Ovary (tissue), 9 donors: Measurements from ENCODE around the gene PHAF1. TPM values are rescaled to one million over a fixed set of nuclear protein-coding genes. Genes with fewer than 3 reads are reported as not detected.

Source experiments
- DNase-seq, 5 donors: peaks; one replicate each; pipeline ENCODE4 v3.0.0-alpha.2; 2019 to 2020
- H3K27ac ChIP-seq, 2 donors: fragments of 200-600 bp; one replicate each; pipeline versions ENCODE4 v1.5.1 to v1.8.0; 2019 to 2022
- H3K27me3 ChIP-seq: fragments of 200-600 bp; one replicate; pipeline ENCODE4 v1.8.0; 2022
- H3K36me3 ChIP-seq: fragments of 200-600 bp; sonication (generic); one replicate; pipeline ENCODE4 v1.5.1; 2019
- H3K4me1 ChIP-seq: one replicate; pipeline ENCODE4 v1.8.1; 2013; ENCODE audit warnings: mild to moderate bottlenecking, moderate library complexity; ENCODE audit not compliant: insufficient read depth
- H3K4me3 ChIP-seq: fragments of 200-600 bp; sonication (generic); one replicate; pipeline ENCODE4 v1.5.1; 2017
- H3K9me3 ChIP-seq, 2 donors: fragments of 200-600 bp in 1 of 2; sonication (generic) in 1 of 2; one replicate each; pipeline versions ENCODE4 v1.5.1 to v1.8.1; 2013 to 2019; ENCODE audit warnings: mild to moderate bottlenecking in 1 of 2, moderate library complexity in 1 of 2
- EP300 ChIP-seq: sonication (generic); formaldehyde crosslinking; IDR thresholded peaks from one replicate; pipeline ENCODE4 v1.6.1; 2017; ENCODE audit warnings: antibody characterized with exemption
- POLR2A ChIP-seq: fragments of 450-650 bp; IDR thresholded peaks from one replicate; pipeline ENCODE4 v1.6.1; 2017; ENCODE audit warnings: antibody characterized with exemption, mild to moderate bottlenecking, moderate library complexity
- WGBS, 3 donors: extraction: QIAGEN DNeasy Blood & Tissue Kit in 1 of 3; methylation state at CpG; one replicate each; pipeline versions ENCODE4 v1.1.5 to v1.1.7; 2013 to 2017; 5-methylcytosine and 5-hydroxymethylcytosine counted together
- intact Hi-C, 4 donors: fragments of 100-400 bp; cut with DNase I; formaldehyde crosslinking; loops; one replicate each; pipeline versions ENCODE4 v1.11.0 to v1.15.1; 2022 to 2023
- polyA plus RNA-seq, 2 donors: library from polyadenylated mRNA; stranded (reverse); fragments of 200-250 nt in 1 of 2; fragments of 350-450 nt in 1 of 2; fragmentation: Illumina TruSeq in 1 of 2; extraction: RNeasy Lipid Tissue Mini Kit (QIAGEN cat#74804) in 1 of 2; gene quantifications; one replicate each; pipeline ENCODE4 v1.2.3, GENCODE V29; 2013 to 2014
- total RNA-seq, 7 donors: library from RNA; depleted of rRNA in 2 of 7; stranded (reverse); fragments of >200 nt in 2 of 7; fragmentation: NEBNext Ultra II Directional in 3 of 7; extraction: Animal tissue kit (Norgen Biotek cat#: 25700) in 3 of 7; gene quantifications; one replicate each; pipeline versions ENCODE4 v1.1.0 to v1.2.4, GENCODE V29; 2016 to 2023
- TF ChIP-seq, protein P1 (sequence below), 3 donors: fragments of 450-650 bp in 2 of 3; fragments of 200-600 bp in 1 of 3; IDR thresholded peaks; one replicate each; pipeline versions ENCODE4 v1.5.1 to v1.8.0; 2016 to 2022; ENCODE audit warnings: antibody characterized with exemption in 3 of 3, mild to moderate bottlenecking in 1 of 3
- donor health status: DM: no; HTN: no; CAD: no; lungs with moderate emphysema.
- donor health status: DM: no; HTN: no; CAD: no.
- donor health status: Bipolar disorder and iron deficiency.
- donor health status: DM: yes; HTN: yes; CAD: no.
- donor health status: DM: no; HTN: no; CAD: no.
- donor health status: DM: yes; HTN: yes; CAD: no.

Gene PHAF1
- total and polyA plus RNA-seq, 9 donors = 9.0 to 25.1 (median 14.9) TPM

DNA sequence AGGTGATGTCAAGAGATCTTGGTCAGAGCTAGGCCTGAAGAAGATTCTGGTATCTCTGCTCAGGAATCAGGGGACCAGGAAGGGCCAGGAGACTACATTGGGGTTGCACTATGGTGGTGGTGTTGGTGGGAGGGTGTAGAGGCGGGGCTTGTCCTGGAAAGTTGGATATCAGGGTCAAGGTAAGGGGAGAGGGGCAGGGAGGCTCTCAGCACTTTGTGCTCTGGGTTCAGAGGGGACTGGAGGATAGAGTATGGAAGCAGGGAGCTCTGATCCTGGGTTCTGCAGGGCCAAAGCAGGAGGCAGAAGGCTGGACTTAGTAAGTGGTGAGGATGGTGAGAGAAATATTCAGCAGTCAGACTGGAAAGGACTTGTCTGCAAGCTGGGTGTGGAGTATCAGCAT is 63.6 kb downstream of the PHAF1 start:
- no peak overlapping the region for H3K27ac ChIP-seq
- peaks cover 12% of the 10 kb centered on the region for H3K4me1 ChIP-seq
- no peaks in the 10 kb centered on the region for H3K27me3 ChIP-seq
- TF ChIP-seq EP300 (no peak), POLR2A (no peak)
- TF ChIP-seq, protein P1, sequence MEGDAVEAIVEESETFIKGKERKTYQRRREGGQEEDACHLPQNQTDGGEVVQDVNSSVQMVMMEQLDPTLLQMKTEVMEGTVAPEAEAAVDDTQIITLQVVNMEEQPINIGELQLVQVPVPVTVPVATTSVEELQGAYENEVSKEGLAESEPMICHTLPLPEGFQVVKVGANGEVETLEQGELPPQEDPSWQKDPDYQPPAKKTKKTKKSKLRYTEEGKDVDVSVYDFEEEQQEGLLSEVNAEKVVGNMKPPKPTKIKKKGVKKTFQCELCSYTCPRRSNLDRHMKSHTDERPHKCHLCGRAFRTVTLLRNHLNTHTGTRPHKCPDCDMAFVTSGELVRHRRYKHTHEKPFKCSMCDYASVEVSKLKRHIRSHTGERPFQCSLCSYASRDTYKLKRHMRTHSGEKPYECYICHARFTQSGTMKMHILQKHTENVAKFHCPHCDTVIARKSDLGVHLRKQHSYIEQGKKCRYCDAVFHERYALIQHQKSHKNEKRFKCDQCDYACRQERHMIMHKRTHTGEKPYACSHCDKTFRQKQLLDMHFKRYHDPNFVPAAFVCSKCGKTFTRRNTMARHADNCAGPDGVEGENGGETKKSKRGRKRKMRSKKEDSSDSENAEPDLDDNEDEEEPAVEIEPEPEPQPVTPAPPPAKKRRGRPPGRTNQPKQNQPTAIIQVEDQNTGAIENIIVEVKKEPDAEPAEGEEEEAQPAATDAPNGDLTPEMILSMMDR (IDR thresholded peaks at IDR 0.05) = no peak
- intact Hi-C loops = no loop called here
- WGBS, 3 donors = 87 to 95% (median 89%) methylated on average over 1 of the region's 1 CpG
- H3K4me3 ChIP-seq = no peak overlapping the region
- no peaks in the 10 kb centered on the region for H3K36me3 ChIP-seq
- no peak for DNase-seq
- no peaks in the 10 kb centered on the region for H3K9me3 ChIP-seq

DNA sequence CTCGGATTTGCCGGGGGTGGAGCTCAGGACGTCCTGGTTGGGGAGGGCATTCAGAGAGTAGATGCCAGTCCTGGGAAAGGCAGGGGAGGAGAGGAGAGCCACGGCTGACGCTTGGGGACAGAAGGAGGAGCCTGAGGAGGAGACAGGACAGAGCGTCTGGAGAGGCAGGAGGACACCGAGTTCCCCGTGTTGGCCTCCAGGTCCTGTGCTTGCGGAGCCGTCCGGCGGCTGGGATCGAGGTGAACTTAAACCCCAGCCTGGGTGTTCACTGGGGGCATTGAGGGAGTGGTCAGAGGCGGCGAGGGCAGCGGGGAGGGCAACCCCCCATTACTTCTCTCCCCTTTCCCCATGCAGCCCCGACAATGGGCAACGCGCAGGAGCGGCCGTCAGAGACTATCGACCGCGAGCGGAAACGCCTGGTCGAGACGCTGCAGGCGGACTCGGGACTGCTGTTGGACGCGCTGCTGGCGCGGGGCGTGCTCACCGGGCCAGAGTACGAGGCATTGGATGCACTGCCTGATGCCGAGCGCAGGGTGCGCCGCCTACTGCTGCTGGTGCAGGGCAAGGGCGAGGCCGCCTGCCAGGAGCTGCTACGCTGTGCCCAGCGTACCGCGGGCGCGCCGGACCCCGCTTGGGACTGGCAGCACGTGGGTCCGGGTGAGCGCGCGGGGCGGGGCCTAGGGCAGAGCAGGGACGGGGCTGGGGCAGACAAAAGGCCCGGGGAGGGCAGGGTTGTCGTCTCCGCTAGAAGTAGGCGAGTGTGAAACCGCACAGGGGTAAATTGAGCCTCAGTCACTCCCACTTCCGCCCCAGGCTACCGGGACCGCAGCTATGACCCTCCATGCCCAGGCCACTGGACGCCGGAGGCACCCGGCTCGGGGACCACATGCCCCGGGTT is 64.3 kb downstream of the PHAF1 start:
- TF ChIP-seq POLR2A (no peak), EP300 (no peak)
- TF ChIP-seq, protein P1 (IDR thresholded peaks at IDR 0.05) = peak in 1 of 3 donors; percentile 11
- Histone ChIP-seq H3K27ac (peak overlapping the region; percentile 53 to 70), H3K27me3 (no peaks in the 10 kb centered on the region), H3K4me1 (peaks cover 12% of the 10 kb centered on the region), H3K9me3 (no peaks in the 10 kb centered on the region), H3K36me3 (no peaks in the 10 kb centered on the region), H3K4me3 (peak overlapping the region; percentile 37)
- 2 to 3% (median 2%) methylated on average over 70 to 71 of the region's 71 CpGs for WGBS, 3 donors
- intact Hi-C loops = no loop called here
- DNase-seq = peak; percentile 73 to 87 (median 76)

DNA sequence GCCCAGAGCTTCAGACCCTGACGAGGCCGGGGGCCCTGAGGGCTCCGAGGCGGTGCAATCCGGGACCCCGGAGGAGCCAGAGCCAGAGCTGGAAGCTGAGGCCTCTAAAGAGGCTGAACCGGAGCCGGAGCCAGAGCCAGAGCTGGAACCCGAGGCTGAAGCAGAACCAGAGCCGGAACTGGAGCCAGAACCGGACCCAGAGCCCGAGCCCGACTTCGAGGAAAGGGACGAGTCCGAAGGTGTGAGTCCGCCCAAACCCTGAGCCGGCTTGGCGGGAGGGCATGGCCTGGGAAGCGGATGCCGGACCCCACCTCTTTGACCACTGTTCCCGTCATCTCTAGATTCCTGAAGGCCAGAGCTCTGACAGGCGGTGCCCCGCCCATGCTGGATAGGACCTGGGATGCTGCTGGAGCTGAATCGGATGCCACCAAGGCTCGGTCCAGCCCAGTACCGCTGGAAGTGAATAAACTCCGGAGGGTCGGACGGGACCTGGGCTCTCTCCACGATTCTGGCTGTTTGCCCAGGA is 65.0 kb downstream of the PHAF1 start:
- H3K27ac ChIP-seq = peak overlapping the region; percentile 53 to 70
- WGBS, 3 donors = 61 to 67% (median 63%) methylated on average over 31 of the region's 31 CpGs
- peak; percentile 32 to 56 (median 50) for DNase-seq

DNA sequence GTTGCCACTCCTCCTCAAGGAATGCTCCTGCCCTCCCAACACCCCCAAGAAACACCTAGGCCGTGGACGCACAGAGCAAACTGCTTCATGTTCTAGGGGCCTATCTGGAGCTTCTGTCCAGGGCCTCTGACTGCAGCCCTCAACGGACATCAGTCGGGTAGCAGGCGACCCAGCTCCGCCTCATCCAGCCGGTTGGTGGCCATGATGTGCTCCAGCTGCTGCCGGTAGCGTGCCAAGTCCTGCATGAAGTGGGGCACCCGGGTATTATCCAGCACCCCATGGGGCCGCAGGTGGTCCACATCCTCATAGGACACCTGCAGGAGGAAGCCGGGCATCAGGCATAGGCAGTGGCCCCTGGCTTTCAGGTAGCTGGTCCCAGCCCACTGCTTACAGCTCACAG is 66.9 kb downstream of the PHAF1 start:
- intact Hi-C loops = no loop called here
- TF ChIP-seq, protein P1 (IDR thresholded peaks at IDR 0.05) = no peak
- TF ChIP-seq POLR2A (no peak), EP300 (no peak)
- Histone ChIP-seq H3K9me3 (no peaks in the 10 kb centered on the region), H3K36me3 (no peaks in the 10 kb centered on the region), H3K27me3 (no peaks in the 10 kb centered on the region), H3K27ac (no peak overlapping the region), H3K4me3 (no peak overlapping the region), H3K4me1 (peaks cover 4% of the 10 kb centered on the region)
- WGBS, 3 donors = 79 to 90% (median 79%) methylated on average over 7 to 12 of the region's 12 CpGs
- DNase-seq = peak in 3 of 5 donors; percentile 36 to 50 (median 40)

More for the DNA sequence above, 65.0 kb downstream of the PHAF1 start:
- H3K4me3 ChIP-seq = no peak overlapping the region
- TF ChIP-seq, protein P1 (IDR thresholded peaks at IDR 0.05) = no peak
- TF ChIP-seq POLR2A (no peak), EP300 (no peak)
- intact Hi-C loops = no loop called here
- H3K9me3 ChIP-seq = no peaks in the 10 kb centered on the region
- H3K36me3 ChIP-seq = no peaks in the 10 kb centered on the region
- H3K4me1 ChIP-seq = peaks cover 6% of the 10 kb centered on the region
- no peaks in the 10 kb centered on the region for H3K27me3 ChIP-seq
